Tibial nerve (tissue), 3 donors: Measurements from ENCODE around the gene AUH.

Source experiments
- POLR2A ChIP-seq, 2 donors: fragments of 450-650 bp; IDR thresholded peaks; one replicate each; pipeline ENCODE4 v1.6.1; 2017; ENCODE audit warnings: antibody characterized with exemption in 2 of 2, mild to moderate bottlenecking in 2 of 2, moderate library complexity in 2 of 2
- TF ChIP-seq, protein P1 (sequence below), 5 experiments: fragments of 200-600 bp in 3 of 5; fragments of 450-650 bp in 2 of 5; sonication (generic) in 3 of 5; IDR thresholded peaks; one replicate each; pipeline ENCODE4 v1.5.1; 2016 to 2019; ENCODE audit warnings: antibody characterized with exemption in 5 of 5, mild to moderate bottlenecking in 3 of 5, moderate library complexity in 2 of 5

- TF ChIP-seq, protein P1, sequence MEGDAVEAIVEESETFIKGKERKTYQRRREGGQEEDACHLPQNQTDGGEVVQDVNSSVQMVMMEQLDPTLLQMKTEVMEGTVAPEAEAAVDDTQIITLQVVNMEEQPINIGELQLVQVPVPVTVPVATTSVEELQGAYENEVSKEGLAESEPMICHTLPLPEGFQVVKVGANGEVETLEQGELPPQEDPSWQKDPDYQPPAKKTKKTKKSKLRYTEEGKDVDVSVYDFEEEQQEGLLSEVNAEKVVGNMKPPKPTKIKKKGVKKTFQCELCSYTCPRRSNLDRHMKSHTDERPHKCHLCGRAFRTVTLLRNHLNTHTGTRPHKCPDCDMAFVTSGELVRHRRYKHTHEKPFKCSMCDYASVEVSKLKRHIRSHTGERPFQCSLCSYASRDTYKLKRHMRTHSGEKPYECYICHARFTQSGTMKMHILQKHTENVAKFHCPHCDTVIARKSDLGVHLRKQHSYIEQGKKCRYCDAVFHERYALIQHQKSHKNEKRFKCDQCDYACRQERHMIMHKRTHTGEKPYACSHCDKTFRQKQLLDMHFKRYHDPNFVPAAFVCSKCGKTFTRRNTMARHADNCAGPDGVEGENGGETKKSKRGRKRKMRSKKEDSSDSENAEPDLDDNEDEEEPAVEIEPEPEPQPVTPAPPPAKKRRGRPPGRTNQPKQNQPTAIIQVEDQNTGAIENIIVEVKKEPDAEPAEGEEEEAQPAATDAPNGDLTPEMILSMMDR (IDR thresholded peaks at IDR 0.05): no peak
- TF ChIP-seq POLR2A (IDR thresholded peaks at IDR 0.05): peak in 1 of 2 donors; percentile 26
Observed at GRCh38 chr9:91197232-91198181, 164.2 kb downstream of the AUH start.
